Measurements from ENCODE around the gene SYMPK.
A peak's percentile ranks its signal among the peaks of the same experiment; 100 is the strongest.

The SYMPK gene

GRCh38 chr19:45785097-45785496, 77.8 kb downstream of the SYMPK start:
- FAIRE-seq (no peak), DNase-seq (ENCODE audit: insufficient read length, low spot score) (no peak)

DNA sequence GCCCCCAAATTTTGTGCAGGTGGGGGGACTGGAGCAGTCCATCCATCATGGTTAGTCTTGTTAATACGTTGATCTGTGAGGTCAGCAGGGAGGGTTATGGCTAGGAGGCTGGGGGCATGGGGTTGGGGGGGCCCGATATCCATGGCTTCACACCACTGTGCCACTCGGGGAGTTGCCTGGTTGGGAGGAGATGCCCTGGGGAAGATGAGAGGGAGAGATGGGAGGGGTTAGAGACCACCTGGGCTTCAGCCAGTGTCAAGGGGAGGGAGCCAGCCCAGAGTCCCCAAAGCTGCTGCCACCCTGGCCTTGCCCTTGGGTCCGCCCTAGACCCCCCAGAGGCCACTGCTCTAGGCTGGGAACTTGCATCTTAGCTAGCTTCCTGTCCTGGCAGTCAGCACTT, 78.9 kb downstream of the SYMPK start:
- no peak for FAIRE-seq

DNA sequence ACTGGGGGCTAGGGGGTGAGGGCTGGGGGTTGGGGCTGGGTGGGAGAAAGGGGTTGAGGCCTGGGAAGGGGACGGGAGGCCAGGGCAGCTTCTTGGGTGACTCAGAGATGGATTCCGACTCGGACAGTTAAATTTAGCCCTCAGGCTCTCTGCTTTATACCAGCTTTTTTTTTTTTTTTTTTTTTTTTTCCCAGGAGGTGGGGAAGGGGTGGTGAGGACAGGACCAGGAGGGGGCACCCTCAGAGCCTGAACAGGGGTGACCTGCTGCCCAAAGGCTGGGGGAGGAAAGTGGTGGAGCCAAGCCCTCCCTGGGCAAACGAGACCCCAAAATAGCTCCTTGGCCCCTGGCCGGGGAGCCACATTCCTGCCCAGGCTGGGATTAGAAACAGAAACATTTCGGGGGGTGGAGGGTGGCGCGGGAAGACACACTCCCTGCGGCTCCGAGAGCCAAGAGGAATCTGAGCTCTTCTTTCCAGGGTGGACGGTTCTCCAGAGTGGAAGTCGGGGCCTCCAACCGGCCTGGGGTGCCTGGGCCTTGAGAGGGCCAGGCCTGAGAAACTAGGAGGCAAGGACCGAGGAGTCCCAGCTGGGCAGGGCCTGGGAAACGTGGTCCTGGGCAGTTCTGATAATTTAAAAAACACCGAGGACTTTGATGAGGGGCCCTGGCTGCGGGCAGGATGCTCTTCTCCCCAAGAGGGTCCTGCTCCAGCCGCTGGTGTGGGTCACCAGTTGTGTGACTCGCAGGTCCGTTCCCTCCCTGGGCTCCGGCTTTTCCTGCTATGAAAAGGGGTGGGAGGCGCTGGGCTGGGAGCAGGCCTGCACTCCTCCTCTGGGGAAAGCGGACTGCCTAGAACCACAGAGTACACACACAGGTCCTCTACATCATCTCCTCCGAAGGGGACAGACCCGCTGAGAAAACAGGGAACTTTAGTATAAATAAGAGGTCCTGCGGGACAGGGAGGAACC, 79.8 kb downstream of the SYMPK start:
- FAIRE-seq (no peak), DNase-seq (ENCODE audit: insufficient read length, low spot score) (peak; percentile 83)

More for the DNA sequence above, 78.9 kb downstream of the SYMPK start:
- no peak for DNase-seq (ENCODE audit: insufficient read length, low spot score)

DNA sequence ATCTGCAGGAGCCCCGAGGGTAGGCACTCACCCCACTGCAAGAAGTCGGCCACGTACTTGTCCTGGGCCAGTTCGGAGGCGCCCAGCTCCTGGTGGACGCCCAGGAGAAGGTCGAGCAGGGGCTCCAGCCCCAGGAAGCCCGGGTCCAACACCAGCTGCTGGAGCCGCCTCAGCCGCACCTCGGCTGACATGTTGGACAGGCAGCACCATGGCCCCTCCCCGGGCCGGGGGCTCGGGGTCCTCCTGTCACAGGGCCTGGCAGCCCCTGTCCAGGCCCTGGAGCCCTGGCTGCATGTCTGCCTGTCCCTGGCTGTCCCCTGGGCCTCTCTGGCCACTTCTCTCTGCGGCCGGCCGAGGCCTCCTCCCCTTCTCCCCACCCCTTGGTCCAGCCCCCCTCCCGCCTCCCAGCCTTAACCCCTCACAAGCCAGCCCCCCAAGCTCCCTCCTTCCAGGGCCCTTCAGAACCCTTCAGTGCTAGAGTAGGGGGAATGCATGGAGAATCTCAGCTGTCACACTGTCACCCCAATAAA, 80.7 kb downstream of the SYMPK start, which contains the start of gene DMPK:
TSS of gene DMPK (minus strand) at position 329 of the 530 bp plus-strand sequence. CDS start at position 191, 138 bp downstream.
- DNase-seq (ENCODE audit: insufficient read length, low spot score) = peak; percentile 27
- peak; percentile 54 for FAIRE-seq

GRCh38 chr19:45781214-45782161, 81.5 kb downstream of the SYMPK start:
- DNase-seq (ENCODE audit: insufficient read length, low spot score) (peak; percentile 40), FAIRE-seq (no peak)

DNA sequence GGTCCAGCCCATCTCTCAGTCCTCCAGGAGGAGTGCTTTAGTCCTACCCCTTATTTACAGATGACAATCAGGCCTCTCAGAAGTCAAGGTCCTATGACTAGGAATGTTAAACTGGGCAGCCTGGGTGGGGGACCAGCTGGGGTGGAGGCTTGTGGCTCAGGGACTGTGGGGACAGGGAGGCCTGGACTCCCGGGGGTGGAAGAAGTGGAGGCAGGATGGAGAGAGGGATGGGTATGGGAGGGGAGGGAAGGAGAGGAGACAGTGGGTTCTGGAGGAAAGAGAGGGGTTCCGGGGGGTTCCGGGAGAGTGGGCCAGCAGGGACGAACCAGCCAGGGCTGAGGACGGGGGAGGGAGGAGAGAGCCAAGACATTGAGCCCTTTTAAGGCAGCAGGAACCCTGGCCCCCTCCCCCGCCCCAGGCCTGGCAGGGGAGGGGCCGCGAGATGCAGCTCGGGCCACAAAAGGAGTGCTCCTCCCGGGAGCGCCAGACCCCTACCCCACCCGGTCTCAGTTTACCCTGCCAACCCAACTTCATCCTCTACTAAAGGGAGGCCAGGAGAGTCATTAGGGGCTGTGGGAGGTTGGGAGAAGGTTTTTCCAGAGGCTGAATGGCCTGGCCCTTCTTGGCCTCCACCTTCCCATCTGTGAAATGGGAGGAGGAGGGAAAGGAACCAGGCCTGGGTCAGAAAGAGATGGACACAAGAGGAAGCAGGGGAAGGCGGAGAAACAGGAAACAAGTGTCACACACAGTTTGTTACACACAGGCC, 82.3 kb downstream of the SYMPK start:
- no peak for FAIRE-seq
- DNase-seq (ENCODE audit: insufficient read length, low spot score) = no peak

- no peak for DNase-seq (ENCODE audit: insufficient read length, low spot score)
- peak; percentile 26 for FAIRE-seq
Observed at GRCh38 chr19:45780146-45780447, 82.8 kb downstream of the SYMPK start.

DNA sequence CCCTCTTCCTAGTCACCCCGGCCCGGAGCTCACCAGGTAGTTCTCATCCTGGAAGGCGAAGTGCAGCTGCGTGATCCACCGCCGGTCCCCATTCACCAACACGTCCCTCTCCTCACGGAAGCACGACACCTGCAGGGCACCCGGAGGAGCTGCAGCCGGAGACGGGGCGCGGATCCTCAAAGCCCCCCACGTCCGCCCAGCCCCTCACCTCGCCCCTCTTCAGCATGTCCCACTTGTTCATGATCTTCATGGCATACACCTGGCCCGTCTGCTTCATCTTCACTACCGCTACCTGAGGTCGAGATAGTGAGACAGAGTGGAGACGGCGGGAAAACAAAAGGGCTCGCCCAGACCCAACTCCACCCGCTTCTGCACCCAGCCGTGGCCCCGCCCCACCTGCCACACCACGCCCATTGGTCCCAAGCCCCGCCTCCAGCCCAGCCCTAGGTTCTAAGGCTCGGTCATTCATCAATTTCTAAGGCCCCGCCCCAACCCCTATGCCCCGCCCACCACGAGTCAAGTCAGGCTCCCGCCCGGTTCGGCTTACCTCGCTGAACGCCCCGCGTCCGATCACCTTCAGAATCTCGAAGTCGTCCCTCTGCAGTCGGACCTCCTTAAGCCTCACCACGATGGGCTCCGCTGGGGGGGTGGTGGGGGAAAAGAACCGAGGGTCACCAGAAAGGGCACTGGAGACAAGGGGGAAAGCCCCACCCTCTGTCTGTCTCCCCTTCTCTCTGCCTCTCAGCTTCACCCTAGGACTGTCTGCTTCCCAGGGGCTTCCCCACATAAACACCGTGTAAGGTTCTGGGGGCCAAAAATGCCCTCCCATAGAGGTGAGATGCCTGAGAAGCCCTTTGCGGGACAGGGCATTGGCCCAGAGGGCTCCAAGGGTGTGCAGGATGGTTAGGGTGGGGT, 83.5 kb downstream of the SYMPK start:
- no peak for DNase-seq (ENCODE audit: insufficient read length, low spot score)
- FAIRE-seq = no peak

- no peak for DNase-seq (ENCODE audit: insufficient read length, low spot score)
- no peak for FAIRE-seq
Observed at GRCh38 chr19:45778010-45778661, 84.8 kb downstream of the SYMPK start.

- DNase-seq (ENCODE audit: insufficient read length, low spot score) = no peak
- no peak for FAIRE-seq
Observed at GRCh38 chr19:45777395-45777961, 85.5 kb downstream of the SYMPK start.

DNA sequence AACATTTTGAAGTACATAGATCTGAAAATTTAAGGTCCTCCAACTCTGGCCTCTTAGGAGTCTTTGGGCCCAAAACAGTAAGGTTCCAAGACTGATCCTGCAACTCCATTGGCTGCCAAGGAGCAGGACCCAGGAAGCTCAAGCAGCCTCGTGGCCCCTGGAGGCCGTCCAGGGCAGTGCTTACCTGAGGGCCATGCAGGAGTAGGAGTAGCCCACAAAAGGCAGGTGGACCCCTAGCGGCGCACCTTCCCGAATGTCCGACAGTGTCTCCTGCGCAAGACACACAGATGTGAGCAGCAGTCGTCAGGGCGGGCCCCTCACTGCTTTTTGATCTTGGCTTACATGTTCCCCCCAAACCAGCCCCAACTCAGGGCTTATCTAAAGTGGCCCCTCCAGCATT, 88.2 kb downstream of the SYMPK start:
- DNase-seq (ENCODE audit: insufficient read length, low spot score) (no peak), FAIRE-seq (no peak)

GRCh38 chr19:45773384-45773783, 89.6 kb downstream of the SYMPK start:
- no peak for DNase-seq (ENCODE audit: insufficient read length, low spot score)
- FAIRE-seq = no peak

- no peak for FAIRE-seq
- no peak for DNase-seq (ENCODE audit: insufficient read length, low spot score)
Observed at GRCh38 chr19:45772912-45773311, 90.0 kb downstream of the SYMPK start.

DNA sequence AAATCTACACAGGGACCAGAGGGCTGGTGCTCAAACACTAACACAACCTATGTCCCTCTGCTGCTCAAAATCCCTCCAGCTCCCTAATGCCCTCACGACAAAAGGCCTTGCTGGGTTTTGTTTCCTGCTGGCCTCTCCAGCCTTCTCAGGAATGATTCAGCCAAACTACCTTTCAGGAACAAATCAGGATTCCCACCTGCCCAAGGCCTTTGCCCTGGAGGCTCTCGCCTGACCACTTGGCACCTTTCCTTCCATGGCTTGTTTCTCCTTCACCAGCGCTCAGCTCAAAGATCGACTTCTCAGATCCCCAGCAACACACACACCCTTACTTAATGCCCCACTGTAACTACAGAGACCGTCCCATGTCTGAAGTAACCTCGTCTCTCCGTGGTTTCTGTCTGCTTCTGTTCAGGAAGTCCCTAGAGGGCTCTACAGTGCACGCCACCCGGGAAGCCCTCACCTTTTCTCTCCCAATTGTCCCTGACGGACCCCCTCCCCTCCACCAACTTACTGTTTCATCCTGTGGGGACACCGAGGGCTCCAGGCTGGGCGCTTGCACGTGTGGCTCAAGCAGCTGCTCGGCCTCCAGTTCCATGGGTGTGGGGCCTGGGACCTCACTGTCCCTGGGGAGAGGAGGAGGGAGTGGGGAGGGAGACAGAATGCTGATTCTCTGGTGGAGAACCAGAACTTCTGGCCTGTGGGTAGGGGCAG, 90.7 kb downstream of the SYMPK start:
- DNase-seq (ENCODE audit: insufficient read length, low spot score) (no peak), FAIRE-seq (no peak)

DNA sequence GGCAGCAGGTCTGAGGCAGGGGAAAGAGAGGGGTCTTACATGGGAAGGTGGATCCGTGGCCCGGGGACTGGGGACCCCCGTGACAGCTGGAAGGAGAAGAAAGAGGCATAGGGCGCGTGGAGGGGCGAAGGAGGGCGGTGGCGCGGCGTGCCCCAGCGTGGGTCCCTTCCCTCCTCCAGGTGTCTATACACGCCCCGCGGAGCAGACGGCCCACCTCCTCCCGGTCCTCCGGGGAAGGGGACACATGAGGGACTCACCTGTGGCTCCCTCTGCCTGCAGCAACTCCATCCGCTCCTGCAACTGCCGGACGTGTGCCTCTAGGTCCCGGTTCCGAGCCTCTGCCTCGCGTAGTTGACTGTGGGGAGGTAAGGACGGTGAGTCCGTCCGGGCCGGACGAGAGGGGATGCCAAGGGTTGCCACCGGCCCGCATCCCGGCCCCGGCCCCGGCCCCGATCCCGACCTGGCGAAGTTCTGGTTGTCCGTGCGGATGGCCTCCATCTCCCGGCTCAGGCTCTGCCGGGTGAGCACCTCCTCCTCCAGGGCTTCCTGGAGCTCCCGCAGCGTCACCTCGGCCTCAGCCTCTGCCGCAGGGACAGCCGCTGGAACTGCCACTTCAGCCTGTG, 91.5 kb downstream of the SYMPK start:
- FAIRE-seq (no peak), DNase-seq (ENCODE audit: insufficient read length, low spot score) (no peak)

DNA sequence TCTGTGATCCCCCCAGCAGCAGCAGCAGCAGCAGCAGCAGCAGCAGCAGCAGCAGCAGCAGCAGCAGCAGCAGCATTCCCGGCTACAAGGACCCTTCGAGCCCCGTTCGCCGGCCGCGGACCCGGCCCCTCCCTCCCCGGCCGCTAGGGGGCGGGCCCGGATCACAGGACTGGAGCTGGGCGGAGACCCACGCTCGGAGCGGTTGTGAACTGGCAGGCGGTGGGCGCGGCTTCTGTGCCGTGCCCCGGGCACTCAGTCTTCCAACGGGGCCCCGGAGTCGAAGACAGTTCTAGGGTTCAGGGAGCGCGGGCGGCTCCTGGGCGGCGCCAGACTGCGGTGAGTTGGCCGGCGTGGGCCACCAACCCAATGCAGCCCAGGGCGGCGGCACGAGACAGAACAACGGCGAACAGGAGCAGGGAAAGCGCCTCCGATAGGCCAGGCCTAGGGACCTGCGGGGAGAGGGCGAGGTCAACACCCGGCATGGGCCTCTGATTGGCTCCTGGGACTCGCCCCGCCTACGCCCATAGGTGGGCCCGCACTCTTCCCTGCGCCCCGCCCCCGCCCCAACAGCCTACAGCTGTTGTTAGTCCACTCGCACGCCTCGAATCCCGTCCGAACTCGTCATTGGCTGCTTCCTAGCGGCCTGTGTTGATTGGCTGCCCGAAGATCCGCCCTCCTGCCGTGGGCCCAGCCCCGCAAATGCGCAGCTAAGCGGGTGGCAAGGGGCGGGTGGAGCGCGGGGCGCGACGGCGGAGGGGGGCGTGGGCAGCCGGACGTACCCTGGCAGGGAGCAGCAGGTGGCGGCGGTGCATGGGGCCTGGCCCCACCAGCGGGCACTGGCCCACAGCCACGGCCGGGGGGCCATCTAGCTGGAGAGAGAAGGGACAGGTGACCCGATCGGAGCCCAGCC, 92.5 kb downstream of the SYMPK start:
- DNase-seq (ENCODE audit: insufficient read length, low spot score) = peak; percentile 84
- peak; percentile 80 for FAIRE-seq
